SK-N-SH treated with all-trans-retinoic acid at 6 μM for 48 hours (cell line): ENCODE data around the gene ESAM.

ENCODE experiments used
- ARNTL ChIP-seq: fragments of 450-650 bp; formaldehyde crosslinking; IDR thresholded peaks from 2 replicates; pipeline ENCODE4 v1.5.0; 2020; ENCODE audit warnings: low read depth, mild to moderate bottlenecking, moderate library complexity, borderline replicate concordance
- BACH2 ChIP-seq: fragments of 250-450 bp; sonication (Bioruptor Pico); IDR thresholded peaks from 2 replicates; pipeline ENCODE4 v1.9.0; 2021; ENCODE audit warnings: mild to moderate bottlenecking, borderline replicate concordance
- ESRRG ChIP-seq: fragments of 250-450 bp; sonication (Bioruptor Pico); IDR thresholded peaks from 2 replicates; pipeline ENCODE4 v1.6.1; 2021; ENCODE audit warnings: mild to moderate bottlenecking
- GLIS3 ChIP-seq: fragments of 250-450 bp; sonication (Bioruptor Pico); IDR thresholded peaks from 2 replicates; pipeline ENCODE4 v1.5.0; 2020; ENCODE audit warnings: mild to moderate bottlenecking, moderate library complexity
- PATZ1 ChIP-seq: fragments of 250-450 bp; sonication (Bioruptor Pico); IDR thresholded peaks from 2 replicates; pipeline ENCODE4 v1.8.0; 2020; ENCODE audit warnings: mild to moderate bottlenecking, moderate library complexity, borderline replicate concordance
- ZFP30 ChIP-seq: fragments of 450-650 bp; formaldehyde crosslinking; IDR thresholded peaks from 2 replicates; pipeline ENCODE4 v1.5.0; 2022; ENCODE audit warnings: mild to moderate bottlenecking, moderate library complexity
- ZNF70 ChIP-seq: fragments of 450-650 bp; formaldehyde crosslinking; IDR thresholded peaks from 2 replicates; pipeline ENCODE4 v1.5.0; 2020; ENCODE audit warnings: mild to moderate bottlenecking, moderate library complexity

GRCh38 chr11:124807201-124807600, 45.1 kb upstream of the ESAM start:
- TF ChIP-seq GLIS3 (CRISPR knock-in tag) (no peak), ZNF70 (CRISPR knock-in tag) (no peak), ZFP30 (CRISPR knock-in tag) (no peak), BACH2 (no peak), PATZ1 (CRISPR knock-in tag) (no peak), ARNTL (CRISPR knock-in tag) (no peak), ESRRG (CRISPR knock-in tag) (no peak)
